ENCODE results near the gene SDC4. TPM values are rescaled to one million over a fixed set of nuclear protein-coding genes. Genes with fewer than 3 reads are reported as not detected.

The SDC4 gene
- total and polyA plus RNA-seq, 9 of the 15 experiments (the other 6 are each of a cell fraction or from before 2014, with no cell fraction given) = 2.1 to 10.7 (median 6.3) TPM

DNA sequence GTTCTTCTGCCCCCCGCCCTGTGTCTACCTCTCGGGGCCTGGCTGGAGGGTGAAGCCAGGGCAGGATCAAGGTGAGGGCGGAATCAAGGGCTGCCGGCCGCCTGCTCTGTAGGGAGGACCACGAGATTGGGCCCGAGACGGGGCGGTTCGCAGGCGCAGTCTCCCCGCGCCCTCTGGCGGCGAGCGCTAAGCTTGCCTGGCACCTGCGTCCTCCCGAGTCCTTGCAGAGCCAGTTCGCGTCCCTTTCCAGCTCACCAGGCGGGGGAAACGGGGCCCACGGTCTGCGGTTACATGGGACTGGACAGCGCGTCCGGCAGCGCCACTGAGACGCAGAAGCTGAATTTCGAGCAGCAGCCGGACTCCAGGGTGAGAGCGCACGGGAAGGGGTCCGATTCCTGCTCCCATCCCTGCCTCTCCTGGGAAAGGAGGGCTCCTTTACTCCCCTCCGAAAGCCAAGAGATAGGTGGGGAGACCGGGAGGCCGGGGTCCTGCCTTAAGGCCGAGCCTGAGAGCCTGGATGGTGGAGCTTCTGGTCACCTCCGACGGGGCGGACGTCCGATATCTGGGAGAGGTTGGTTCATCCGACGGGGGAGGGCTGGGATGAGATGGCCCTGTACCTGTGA is 36.5 kb downstream of the SDC4 start (continued):
- no peak for TF ChIP-seq CBFA2T3 (IDR thresholded peaks at IDR 0.05)
- peak; percentile 43 to 62; a peak in 3 of 4 replicates for TF ChIP-seq NRF1 (conservative IDR thresholded peaks at IDR 0.05 in 1 of 2, IDR thresholded peaks at IDR 0.05 in 1 of 2)
- TF ChIP-seq NCOA6 (IDR thresholded peaks at IDR 0.05) = no peak; the same call in 1 of the 2 replicates
- TF ChIP-seq CCNT2 (IDR thresholded peaks at IDR 0.05; ENCODE audit: borderline replicate concordance, extremely low read depth, insufficient read length, low read depth, low read length) = no peak
- TF ChIP-seq, protein P1, sequence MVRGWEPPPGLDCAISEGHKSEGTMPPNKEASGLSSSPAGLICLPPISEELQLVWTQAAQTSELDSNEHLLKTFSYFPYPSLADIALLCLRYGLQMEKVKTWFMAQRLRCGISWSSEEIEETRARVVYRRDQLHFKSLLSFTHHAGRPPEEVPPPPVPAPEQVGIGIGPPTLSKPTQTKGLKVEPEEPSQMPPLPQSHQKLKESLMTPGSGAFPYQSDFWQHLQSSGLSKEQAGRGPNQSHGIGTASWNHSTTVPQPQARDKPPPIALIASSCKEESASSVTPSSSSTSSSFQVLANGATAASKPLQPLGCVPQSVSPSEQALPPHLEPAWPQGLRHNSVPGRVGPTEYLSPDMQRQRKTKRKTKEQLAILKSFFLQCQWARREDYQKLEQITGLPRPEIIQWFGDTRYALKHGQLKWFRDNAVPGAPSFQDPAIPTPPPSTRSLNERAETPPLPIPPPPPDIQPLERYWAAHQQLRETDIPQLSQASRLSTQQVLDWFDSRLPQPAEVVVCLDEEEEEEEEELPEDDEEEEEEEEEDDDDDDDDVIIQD (CRISPR knock-in tag; IDR thresholded peaks at IDR 0.05) = no peak
- no peak for TF ChIP-seq HMG20A (CRISPR knock-in tag; conservative IDR thresholded peaks at IDR 0.05)
- TF ChIP-seq ZNF445 (CRISPR knock-in tag; IDR thresholded peaks at IDR 0.05; ENCODE audit: low read depth) = no peak
- TF ChIP-seq MTF1 (CRISPR knock-in tag; IDR thresholded peaks at IDR 0.05; ENCODE audit: borderline replicate concordance) = no peak
- no peak for TF ChIP-seq ZNF589 (CRISPR knock-in tag; IDR thresholded peaks at IDR 0.05; ENCODE audit: low read depth)
- no peak for TF ChIP-seq PRMT5 (CRISPR knock-in tag; IDR thresholded peaks at IDR 0.05)
- TF ChIP-seq XRCC5 (IDR thresholded peaks at IDR 0.05; ENCODE audit: low read depth, low read length) = 0 out of 2 replicates have a peak, but pooled peaks have one; percentile 42
- TF ChIP-seq TARDBP (IDR thresholded peaks at IDR 0.05) = no peak
- TF ChIP-seq CHAMP1 (IDR thresholded peaks at IDR 0.05) = no peak
- no peak for TF ChIP-seq ZNF699 (CRISPR knock-in tag; IDR thresholded peaks at IDR 0.05; ENCODE audit: insufficient replicate concordance)
- TF ChIP-seq KAT7 (CRISPR knock-in tag; IDR thresholded peaks at IDR 0.05; ENCODE audit: borderline replicate concordance) = no peak
- peak; percentile 97 for TF ChIP-seq ZNF263 (CRISPR knock-in tag; IDR thresholded peaks at IDR 0.05; ENCODE audit: borderline replicate concordance)
- no peak for TF ChIP-seq ATF4 (CRISPR knock-in tag; IDR thresholded peaks at IDR 0.05)
- TF ChIP-seq YY1 (IDR thresholded peaks at IDR 0.05; ENCODE audit: borderline replicate concordance in 1 of 3, control insufficient read depth in 1 of 3, extremely low read depth in 1 of 3, insufficient read depth in 3 of 3, insufficient read length in 1 of 3, insufficient replicate concordance in 2 of 3, low read depth in 1 of 3, low read length in 2 of 3) = no peak
- no peak for TF ChIP-seq RAD51 (IDR thresholded peaks at IDR 0.05; ENCODE audit: borderline replicate concordance, low read depth)
- TF ChIP-seq TAL1 (IDR thresholded peaks at IDR 0.05) = no peak
- TF ChIP-seq CTBP1 (IDR thresholded peaks at IDR 0.05; ENCODE audit: borderline replicate concordance) = peak; percentile 25; the same call in 1 of the 2 replicates
- no peak for TF ChIP-seq JUNB (CRISPR knock-in tag; conservative IDR thresholded peaks at IDR 0.05)
- TF ChIP-seq DLX4 (CRISPR knock-in tag; IDR thresholded peaks at IDR 0.05) = no peak
- TF ChIP-seq POLR2AphosphoS2 (IDR thresholded peaks at IDR 0.05; ENCODE audit: low read length) = no peak

All from K562 (cell line).